GM12872 (cell line): ENCODE data around the gene ARRDC5.
A peak's percentile ranks its signal among the peaks of the same experiment; 100 is the strongest.

Source experiments
- TF ChIP-seq, protein P1 (sequence below): IDR thresholded peaks from 3 replicates; pipeline ENCODE4 v1.5.1; 2011; ENCODE audit warnings: low read depth, mild to moderate bottlenecking, low read length, moderate library complexity; ENCODE audit not compliant: insufficient read depth

The ARRDC5 gene

DNA sequence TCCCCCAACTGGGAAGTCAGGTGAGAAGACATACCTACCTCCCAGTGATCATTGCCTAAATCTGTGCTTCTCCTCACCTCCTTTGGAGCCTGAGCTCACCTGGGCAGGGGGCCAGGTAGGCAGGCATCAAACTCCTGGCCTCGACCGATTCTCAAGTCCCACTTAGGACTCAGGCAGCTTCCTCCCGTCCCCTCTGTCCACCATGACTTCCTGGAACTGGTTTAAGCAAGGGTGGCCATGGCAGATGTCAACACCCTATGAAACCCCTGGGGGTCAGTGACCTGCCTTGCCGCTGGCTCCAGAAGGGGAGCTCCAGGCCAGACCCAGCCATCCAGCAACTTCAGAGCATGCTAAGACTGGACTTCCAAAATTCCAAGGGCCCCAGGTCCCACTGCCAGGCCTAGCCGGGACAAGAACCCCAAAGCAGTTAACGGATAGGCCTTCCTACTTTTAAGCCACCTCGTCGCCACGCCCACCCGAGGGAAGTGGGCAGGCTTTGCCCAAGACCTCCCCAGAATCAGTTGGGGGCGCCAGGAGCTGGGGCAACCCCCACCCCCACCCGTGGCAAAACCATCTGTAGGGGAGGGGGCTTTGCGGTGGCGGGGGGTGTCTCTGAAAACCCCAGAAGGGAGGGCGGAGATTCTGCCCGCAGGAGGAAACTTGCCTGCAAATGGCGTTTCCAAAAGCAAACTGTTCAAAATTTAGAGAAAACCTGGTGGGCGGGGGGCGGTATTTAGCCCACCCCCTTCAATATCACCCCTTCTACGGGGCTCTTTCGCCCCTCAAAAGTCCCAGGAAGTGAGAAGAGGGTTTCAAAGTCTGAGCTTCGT is 35.9 kb downstream of the ARRDC5 start:
- TF ChIP-seq, protein P1, sequence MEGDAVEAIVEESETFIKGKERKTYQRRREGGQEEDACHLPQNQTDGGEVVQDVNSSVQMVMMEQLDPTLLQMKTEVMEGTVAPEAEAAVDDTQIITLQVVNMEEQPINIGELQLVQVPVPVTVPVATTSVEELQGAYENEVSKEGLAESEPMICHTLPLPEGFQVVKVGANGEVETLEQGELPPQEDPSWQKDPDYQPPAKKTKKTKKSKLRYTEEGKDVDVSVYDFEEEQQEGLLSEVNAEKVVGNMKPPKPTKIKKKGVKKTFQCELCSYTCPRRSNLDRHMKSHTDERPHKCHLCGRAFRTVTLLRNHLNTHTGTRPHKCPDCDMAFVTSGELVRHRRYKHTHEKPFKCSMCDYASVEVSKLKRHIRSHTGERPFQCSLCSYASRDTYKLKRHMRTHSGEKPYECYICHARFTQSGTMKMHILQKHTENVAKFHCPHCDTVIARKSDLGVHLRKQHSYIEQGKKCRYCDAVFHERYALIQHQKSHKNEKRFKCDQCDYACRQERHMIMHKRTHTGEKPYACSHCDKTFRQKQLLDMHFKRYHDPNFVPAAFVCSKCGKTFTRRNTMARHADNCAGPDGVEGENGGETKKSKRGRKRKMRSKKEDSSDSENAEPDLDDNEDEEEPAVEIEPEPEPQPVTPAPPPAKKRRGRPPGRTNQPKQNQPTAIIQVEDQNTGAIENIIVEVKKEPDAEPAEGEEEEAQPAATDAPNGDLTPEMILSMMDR, result 0 out of 3 replicates have a peak, but pooled peaks have one; percentile 18

DNA sequence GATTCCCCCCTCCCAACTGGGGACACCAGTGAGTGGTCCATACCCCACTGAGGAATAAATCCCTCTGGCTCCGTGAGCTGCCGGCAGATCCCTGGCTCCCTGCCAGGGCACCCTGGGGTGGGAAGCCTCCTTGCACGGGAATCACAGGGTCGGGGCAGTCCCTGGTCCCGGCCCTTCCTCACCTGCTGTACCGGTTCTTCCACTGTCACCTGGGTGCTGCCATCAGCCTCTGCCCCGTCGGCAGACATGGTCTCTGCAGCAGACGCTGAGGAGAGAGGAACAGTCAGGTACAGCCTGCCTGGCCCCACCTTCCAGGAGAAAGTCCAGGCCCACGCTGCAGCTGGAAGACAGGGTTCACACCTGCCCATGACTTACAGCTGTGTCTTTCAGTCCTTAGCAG is 41.5 kb downstream of the ARRDC5 start:
- TF ChIP-seq, protein P1, result no peak

DNA sequence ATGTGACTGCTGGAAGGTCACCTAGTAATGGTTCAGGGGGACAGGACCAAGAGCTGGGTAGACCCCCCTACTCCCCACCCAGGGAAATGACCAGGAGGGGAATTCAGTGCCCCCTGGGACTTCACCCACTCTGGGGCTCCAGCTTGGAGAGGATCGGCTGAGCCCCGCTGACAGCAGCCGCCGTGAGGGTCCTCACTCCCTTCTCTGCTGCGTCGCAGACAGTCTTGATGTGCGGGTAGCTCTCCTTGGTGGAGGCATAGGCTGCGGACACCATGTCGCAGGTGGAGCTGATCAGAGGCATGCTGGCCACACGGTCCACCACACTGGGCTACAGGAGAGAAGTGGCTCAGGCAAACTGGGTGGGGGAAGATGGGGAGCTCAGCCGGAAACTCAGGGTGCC is 43.0 kb downstream of the ARRDC5 start:
- TF ChIP-seq, protein P1, result no peak

DNA sequence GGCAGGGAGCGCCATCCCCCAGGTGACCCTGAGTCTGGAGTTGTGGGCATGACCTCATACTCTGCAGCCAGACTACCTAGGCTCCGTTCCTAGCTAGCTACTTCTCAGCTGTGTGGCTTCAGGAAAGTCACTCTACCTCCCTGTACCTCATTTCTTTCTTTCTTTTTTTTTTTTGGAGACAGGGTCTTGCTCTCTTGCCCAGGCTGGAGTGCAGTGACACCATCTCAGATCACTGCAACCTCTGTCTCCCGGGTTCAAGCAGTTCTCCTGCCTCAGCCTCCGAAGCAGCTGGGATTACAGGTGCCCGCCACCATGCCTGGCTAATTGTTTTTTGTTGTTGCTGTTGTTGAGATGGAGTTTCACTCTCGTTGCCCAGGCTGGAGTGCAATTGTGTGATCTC is 50.2 kb downstream of the ARRDC5 start:
- TF ChIP-seq, protein P1, result no peak

DNA sequence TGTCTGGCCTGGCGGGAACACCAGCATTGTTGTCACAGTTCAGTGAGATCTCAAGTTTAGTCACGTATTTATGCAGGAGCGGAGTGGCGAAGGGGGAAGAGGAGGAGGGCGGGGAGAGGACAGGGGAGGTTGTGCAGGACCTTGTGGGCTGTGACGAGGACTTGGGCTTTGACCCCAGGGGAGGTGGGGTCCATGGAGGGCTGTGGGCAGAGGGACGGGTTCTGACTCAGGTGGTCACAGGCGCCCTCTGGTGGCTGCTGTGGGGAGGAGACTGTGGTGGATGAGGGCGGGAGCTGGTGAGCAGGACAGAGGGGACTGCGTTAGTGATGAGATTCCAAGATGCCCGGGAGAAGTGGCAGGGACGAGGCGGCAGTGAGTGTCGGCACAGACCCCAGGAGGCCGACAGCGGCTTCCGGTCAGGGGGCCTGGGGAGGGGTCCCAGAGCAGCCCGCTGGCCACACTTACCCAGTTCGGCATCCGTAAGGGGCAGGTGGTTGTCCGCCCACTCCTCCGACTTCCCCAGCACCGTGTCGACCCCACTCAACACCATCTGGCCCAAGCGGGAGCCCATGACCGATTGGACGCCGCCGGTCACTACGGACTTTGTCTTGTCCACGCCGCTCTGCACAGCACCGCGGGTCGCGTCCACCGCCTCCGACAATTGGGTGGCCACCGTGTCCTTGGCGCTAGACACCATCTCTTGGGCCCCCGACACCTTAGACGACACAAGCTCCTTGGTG is 51.0 kb downstream of the ARRDC5 start:
- TF ChIP-seq, protein P1, result peak; percentile 93

DNA sequence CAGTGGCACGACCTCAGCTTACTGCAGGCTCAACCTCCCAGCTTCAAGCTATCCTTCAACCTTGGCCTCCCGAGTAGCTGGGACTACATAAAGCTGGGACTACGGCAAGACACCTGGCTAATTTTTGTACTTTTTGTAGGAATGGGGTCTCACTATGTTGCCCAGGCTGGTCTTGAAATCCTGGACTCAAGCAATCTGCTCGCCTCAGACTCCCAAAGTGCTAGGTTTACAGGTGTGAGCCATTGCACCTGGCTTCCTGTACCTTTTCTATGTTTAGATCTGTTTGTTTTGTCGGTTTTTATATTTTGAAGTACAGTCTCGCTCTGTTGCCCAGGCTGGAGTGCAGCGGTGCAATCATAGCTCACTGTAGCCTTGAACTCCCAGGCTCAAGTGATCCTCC is 53.7 kb downstream of the ARRDC5 start:
- TF ChIP-seq, protein P1, result no peak

DNA sequence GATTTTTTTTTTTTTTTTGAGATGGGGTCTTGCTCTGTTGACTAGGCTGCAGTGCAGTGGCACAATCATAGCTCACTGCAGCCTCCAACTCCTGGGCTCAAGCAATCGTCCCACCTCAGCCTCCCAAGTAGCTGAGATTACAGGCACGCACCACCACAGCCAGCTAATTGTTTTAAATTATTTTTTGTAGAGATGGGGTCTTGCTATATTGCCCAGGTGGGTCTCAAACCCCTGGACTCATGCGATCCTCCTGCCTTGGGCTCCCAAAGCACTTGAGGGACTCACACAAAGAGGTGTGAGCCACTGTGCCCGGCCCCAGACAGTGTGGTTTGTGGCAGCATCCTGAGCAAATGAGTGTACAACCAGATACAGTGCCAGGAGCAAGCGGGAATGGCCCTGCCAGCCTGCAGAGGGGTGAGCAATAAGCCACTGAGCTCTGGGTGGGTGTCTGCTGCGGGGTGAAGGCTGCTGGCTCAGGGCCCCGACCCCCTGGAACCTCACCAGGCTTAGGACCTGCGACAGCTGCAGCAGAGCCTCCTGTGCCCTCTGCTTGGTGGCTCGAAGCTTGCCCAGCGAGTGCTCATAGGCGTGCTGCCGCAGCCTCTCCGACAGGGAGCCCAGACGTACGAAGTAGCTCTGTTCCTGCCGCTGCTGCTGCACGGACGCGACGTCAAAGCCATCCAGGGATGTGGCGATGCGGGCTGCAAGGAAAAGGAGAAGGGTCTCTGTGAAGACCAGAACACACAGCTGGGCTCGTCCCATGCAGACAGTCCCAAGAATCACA is 55.3 kb downstream of the ARRDC5 start:
- TF ChIP-seq, protein P1, result no peak
